GM18858 (cell line): ENCODE measurements around the gene OR52W1.

ENCODE experiments used
- ATAC-seq: cut with Tn5 transposase; IDR thresholded peaks from one replicate; pipeline ENCODE4 v1.9.1; 2021; ENCODE audit not compliant: unreplicated experiment

The OR52W1 gene, protein sequence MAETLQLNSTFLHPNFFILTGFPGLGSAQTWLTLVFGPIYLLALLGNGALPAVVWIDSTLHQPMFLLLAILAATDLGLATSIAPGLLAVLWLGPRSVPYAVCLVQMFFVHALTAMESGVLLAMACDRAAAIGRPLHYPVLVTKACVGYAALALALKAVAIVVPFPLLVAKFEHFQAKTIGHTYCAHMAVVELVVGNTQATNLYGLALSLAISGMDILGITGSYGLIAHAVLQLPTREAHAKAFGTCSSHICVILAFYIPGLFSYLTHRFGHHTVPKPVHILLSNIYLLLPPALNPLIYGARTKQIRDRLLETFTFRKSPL

DNA sequence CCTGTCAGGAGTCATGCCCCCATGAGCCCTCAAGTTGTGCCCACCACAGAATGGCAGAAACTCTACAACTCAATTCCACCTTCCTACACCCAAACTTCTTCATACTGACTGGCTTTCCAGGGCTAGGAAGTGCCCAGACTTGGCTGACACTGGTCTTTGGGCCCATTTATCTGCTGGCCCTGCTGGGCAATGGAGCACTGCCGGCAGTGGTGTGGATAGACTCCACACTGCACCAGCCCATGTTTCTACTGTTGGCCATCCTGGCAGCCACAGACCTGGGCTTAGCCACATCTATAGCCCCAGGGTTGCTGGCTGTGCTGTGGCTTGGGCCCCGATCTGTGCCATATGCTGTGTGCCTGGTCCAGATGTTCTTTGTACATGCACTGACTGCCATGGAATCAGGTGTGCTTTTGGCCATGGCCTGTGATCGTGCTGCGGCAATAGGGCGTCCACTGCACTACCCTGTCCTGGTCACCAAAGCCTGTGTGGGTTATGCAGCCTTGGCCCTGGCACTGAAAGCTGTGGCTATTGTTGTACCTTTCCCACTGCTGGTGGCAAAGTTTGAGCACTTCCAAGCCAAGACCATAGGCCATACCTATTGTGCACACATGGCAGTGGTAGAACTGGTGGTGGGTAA, at the start of gene OR52W1:
OR52W1 (plus strand) TSS at position 51 of the 637 bp plus-strand sequence; CDS start at position 51, 0 bp downstream.
- ATAC-seq: no peak

DNA sequence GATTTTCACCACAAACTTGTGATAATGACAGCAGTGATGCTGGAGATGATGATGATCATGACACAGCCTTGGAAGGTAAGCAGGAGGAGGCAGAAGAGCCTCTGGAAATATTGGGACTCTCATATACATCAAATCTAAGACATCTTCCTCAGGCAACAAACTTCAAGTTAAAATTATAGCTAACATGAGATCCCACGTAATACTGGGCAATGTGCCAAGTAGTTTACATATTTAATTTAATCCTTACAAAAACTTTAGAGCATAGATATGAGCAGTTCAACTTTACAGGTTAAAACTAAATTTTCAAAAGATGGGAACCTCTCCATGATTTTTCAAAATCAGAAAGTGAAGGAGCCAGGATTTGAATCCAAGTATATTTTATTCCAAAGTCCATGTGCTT, 47.9 kb upstream of the OR52W1 start:
- ATAC-seq: no peak

DNA sequence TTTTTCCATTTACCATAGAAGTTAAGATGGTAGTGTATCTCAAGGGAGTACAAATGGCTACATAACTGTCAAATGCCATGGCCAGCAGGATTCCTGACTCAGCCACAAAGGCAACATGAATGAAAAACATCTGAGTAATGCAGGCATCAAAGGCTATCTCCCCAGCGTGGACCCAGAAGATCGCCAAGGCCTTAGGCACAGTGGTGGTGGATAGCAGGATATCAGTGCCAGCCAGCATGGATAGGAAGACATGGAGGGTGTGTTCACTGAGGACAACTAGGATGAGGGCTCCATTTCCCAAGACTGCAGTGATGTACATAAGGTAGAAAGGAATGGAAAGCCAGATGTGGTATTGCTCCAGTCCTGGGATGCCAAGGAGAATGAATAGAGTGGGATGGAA, 46.9 kb upstream of the OR52W1 start:
- ATAC-seq: no peak

DNA sequence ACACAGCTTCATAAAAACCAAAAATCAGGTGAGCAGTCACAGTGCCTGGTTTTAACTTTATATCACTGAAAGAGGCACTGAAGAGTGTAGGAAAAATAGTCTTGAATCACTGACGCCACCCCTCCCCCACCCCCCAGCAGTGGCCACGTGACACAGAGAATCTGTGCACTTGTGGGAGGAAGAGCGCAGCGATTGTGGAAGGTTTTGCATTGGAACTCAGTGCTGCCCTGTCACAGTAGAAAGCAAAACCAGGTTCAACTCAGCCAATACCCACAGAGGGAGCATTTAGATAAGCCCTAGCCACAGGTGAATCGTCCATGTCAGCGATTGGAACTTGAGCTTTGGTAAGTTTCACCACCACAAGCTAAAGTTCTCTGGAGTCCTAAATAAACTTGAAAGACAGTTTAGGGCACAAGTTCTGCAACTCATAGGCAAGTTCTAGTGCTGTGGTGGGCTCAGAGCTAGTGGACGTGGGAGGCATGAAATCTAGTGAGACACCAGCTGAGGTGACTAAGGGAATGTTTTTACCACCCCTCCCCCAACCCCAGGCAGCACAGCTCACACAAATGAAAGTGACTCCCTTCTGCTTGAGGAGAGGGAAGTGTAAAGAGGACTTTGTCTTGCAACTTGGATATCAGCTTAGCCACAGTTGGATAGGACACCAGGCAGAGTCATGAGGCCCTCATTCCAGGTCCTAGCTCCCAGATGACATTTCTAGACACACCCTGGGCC, 42.2 kb upstream of the OR52W1 start:
- ATAC-seq: no peak

DNA sequence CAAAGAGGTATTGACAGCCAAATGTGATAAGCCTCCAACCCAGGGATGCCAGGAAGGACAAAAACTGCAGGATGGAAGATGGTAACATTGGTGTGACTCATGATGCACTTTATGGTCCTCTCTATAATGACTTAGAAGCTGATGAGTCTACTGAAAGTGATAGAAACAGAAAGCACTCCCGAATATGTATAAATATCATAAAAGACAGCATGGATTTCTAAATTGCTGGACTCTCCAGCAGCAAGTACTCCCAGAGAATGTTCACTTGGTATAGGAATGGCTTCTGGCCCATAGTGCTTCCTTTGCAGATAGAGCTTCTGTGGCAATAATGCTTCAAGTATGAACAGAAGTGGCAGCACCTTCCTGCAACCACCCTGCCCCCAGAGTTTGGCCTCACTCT, 28.8 kb upstream of the OR52W1 start, which contains the start of gene OR52B2:
OR52B2 (minus strand) TSS at position 101 of the 400 bp plus-strand sequence; CDS start at position 101, 0 bp downstream.
- ATAC-seq: no peak

DNA sequence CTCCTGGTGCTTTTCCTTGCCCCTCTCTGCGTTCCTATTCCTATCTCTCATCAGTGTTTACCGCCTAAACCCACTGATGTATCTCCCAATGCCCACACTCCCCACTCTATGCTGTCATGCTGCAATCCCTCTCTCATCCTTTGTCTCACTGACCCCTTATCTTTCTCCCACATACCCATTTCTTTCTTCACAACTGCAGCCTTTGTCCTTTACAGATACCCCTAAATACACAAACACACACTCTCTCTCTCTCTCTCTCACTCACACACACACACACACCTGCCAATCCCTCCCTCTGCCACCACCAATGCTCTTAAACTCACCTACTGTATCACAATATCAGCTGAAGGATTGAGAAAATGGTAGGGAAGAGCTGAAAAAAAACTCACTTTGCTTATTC, 23.6 kb upstream of the OR52W1 start:
- ATAC-seq: no peak

DNA sequence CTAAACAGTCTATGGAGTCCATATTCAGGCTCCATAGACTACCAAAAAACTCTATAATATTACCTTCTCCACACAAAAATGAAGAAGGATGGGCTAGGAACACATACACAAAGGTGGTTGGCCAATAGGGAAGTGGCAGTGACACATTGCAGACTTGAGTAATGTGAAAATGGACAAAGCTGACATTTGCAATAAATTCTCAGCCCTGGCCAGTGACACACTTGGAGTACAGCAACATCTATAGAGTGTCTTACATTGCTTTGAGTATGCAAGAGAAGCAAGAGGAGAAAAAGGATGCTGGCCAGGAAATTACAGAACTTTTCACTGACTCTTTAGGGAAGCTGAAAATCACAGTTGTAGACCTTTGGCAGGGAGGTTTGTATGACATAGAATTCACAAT, 7.3 kb upstream of the OR52W1 start:
- no peak for ATAC-seq

DNA sequence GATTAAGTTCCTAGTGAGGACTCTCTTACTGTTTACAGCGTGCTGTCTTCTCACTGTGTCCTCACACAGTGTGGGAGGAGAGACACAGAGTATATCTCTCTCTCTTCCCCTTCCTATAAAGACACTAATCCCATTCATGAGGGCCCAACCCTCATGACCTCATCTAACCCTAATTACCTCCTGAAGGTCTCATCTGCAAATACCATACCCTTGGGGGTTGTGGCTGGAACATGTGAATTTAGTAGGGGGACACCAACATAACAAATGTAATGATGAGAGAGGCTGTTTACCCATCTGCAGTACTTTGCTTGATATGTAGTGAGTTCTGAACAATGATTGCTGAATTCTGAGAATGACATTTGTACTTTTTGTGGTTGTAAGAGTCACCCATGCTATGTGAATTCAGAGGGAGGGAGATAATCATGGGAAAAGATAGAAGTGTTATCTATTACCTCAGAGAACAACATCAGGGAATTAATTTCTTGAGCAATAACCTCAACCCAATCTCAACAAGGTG, 4.9 kb upstream of the OR52W1 start:
- ATAC-seq: no peak

DNA sequence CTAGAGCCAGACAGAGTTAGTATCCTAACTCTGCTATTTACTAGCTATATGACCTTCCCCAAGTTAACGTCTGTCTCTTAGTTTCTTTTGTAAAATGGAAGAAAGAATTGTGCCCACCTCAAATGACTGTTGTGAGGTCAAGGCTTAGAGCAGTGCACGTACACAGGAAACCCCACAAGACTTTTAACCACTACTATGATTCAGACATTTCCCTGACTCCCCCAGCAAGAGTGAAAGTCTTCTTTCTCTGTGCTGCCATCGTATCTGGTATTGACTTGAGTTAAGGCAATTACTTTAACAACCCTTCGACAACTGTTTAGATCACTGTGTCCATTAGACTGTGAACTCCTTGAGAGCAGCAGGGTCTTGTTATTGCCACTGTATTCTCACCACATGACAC, 2.6 kb upstream of the OR52W1 start:
- ATAC-seq: no peak

DNA sequence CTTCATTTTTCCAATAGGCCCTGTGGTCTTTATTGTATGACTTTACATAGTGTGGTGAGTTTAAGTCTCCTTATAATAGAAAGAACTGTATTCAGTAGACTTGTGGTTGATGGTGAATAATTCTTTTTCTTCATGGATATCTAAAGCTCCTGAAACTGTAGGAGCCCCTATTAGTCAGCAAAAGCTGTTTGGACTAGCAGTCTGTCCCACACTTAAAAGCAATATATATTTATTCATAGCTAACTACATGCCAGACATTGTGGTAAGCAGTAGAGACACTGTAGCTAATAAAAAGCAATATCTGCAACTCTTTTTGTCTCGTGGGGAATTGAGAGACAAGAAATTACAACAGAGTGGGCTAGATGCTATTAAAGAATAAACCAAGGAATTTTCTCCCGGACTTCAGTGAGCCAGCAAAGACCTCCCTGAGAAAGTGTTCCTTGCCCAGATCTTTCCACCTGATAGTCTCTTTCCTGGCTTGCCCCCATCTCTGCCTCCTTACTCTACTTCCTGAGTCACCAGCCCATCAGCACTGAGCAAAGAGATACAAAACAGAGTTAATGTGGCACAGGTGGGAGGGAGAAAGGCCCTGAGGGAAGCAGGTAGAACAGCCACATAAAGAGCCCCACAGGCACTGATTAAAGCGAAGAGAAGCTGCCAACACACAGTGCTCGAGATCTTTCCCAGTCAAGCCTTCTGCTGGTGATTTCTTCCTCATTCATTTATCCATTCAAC, 1.4 kb upstream of the OR52W1 start:
- ATAC-seq: no peak

DNA sequence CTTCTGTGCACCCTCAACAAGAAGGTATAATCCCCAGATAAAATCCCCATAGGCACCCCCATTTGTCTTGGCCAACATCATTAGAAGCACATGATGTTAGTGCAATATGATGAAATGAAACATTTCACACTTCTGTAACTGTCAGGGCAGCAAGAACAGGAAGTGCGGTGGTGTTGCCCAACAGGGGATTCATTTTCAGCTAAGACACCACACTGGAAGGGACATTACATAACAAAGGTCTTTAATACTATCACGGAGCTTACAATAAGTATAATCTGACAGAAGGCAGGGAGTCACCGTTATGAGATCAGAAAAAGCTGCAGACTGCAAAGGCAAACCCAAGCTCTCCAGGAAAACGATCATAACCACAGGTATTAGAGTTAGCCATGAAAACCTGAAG, 2.0 kb downstream of the OR52W1 start:
- ATAC-seq: no peak

DNA sequence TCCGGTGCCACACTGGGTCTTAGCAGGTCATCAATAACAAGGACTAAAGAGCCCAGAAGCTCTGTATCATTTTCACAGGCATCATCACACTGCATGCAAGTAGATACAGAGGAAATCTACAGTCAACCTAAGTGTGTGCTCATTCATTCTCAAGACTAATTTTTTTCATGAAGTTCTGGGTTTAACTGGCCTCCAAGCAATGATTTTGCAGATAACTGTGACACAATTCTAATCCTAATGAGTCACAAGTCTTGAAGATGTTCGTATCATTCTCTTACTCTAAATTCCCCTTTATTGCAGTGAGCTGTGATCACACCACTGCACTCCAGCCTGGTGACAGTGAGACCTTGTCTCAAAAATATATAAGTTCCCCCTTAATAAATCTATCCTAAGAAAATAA, 2.5 kb downstream of the OR52W1 start:
- no peak for ATAC-seq

DNA sequence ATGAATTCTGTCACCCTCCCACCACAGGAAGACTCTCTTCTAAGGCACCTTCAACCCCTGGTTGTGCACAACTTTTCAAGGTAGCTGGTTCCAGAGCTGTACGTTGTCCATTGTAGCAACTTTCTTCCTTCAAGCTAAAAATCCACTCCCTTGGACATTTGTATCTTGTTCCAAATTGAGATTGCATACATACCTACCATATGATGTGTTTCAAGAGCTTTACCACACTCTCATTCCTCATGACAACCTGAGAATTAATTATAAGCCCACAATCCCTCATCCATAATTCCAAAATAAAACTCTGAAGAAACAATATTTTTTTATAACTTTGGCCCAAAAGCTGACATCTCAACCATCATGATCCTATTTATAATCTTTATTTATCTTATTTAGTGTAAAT, 3.0 kb downstream of the OR52W1 start:
- no peak for ATAC-seq

DNA sequence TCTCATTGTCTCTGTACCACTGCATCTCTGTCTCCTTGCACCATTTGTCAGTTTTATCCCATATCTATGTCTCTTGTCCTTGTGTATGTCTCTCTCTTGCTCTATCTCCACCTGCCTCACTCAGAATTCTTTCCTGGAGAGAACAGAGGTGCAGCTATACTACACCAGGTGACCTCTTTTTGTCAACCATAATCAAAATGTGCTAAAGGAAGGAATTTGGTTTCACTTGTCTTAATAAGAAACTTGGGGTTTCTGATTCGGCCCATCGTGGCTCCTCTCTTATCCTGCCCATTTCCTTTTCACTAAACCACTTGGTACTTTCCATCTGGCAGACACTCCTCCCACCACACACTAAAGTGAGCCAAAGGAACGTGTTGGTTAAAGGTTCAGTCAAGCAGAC, 4.3 kb downstream of the OR52W1 start:
- peak; percentile 61 for ATAC-seq

DNA sequence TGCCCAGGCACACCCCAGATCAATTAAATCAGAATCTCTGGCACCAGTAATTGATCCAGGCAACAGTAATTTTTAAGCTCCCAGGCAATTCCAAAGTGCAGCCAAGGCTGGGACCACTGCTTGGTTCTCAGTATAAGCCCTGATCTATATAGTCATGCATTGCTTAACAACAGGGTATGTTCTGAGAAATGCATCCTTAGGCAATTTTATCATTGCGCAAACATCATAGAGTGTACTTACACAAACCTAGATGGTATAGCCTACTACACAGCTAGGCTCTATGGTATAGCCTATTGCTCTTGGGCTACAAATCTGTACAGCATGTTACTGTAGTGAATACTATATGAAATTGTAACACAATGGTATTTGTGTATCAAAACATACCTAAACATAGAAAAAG, 5.7 kb downstream of the OR52W1 start:
- no peak for ATAC-seq

DNA sequence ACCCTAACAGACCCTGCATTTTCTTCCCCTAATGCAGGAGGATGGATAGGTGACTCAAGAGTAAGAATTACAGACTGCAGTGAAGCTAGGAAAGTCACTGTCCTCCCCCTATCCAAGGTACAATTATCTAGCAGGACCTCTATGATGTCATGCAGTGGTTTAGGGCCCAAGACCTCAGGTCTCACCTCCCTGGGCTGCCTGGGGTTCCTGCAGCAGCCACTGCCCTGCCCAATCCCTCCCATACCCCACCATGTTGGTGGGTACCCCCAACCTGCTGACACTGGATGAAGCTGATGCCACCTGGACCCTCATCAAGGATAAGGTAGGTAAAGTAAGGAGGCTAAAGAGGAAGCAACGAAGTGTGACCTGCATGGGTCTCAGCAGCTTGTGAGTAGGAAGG, 6.3 kb downstream of the OR52W1 start, which contains the start of gene C11orf42:
C11orf42 (plus strand) TSS at position 192 of the 400 bp plus-strand sequence; CDS start at position 251, 59 bp downstream.
- ATAC-seq: no peak

DNA sequence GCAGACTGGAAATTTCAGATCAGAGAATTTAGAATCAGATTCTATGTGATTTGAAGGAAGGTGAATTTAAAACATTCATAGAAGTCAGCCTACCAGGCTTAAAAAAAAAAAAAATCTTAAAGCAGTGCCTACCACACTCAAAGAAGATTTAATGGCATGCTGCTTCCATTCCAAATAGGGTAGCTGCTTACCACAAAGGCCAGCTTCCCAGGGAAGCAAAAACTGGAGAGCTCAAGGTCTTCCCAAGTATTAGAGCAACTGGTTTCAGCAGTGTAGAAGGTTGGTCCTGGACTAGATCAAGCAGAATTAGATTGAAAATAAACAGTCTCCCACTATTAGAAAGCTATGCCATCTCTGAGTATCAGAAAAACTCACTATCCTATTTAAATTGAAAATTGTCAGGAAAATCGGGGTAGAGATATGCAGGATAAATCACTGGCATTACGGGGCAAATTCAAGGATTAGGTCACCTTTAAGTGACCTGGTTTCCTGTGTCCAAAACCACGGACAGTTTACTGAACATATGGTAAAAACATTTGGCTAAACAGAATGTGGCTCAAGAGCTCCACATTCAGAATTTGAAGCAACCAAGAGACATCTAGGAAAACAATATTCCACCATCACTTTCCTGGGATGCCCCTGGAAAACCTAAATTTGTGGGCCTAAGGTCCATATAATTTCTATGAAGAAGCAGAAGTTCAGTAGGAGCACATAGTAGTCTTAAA, 7.6 kb downstream of the OR52W1 start:
- no peak for ATAC-seq

DNA sequence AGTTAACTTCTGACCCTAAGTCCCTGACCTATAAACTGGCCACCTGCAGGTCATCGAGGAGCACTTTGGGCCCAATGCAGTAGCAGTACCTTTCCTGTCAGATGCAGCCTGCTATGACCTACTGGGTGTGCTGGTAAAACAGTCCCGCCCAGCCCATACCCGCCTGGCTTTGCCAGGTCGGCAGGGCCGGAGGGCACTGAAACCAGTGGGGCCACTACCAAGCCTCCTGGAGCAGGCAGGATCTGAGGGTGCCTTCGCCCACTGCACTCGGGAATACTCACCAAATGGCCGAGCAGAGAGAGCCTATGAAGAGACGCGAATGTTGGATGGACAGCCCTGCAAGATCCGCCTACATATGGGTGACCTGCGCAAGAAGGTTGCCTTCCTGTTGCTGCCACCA, 10.8 kb downstream of the OR52W1 start:
- ATAC-seq: no peak

DNA sequence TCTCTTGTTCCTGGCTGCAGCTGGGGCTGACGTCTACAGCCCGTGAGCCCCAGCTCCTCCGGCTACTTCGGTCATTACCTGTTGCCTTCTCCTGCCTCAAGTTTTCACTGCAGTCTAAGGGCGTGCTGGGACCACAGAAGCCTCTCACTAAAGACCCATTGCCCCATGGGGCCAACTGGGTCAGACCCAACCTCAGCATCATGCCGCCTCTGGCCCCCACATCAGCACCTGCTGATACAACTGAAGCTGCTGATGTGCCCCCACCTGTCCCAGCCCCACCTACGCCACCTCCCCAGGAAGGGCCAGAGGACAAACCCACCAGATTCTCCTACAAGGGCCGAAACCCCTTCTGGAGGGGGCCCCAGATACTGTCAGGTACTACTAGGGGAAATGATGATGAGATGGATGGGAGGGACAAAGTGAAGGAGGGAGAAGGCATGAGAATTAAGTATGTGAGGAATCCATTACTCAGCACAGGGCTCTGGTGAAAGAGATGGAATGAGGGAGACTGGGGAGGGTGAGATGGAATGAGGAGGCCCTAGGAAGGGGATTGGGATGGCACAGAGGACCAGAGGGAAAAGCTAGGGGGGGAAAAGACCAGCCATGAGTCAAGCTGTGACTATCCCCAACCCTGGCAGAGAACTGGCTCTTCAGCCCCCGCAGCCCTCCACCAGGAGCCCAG, 11.4 kb downstream of the OR52W1 start:
- ATAC-seq: no peak

DNA sequence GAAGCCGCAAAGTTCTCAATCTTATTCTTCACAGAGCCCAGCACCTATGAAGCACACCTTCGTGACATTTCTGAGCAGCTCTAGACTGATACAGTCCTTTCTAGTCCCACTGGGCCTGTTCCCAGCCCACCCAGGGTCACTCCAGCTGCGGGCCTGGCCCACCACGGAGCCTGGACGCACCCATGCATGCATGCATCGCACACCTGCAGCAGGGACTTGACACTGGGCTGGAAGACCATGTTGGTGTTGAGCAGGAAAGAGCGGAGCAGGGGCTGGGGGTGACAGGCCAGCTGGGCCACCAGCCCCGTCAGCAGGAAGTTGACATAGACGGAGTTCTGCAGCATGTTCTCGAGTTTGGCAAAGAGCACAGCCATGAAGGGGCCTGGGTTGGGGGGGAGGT, 15.5 kb downstream of the OR52W1 start:
- no peak for ATAC-seq
